SK-N-SH (cell line): Measurements from ENCODE around the gene SMARCC2. TPM values are rescaled to one million over a fixed set of nuclear protein-coding genes. Genes with fewer than 3 reads are reported as not detected.

ENCODE experiments used
- ELF1 ChIP-seq: IDR thresholded peaks from 2 replicates; pipeline ENCODE4 v1.4.0; 2012
- EP300 ChIP-seq, 2 experiments: IDR thresholded peaks; 2 replicates each; pipeline versions ENCODE4 v1.4.0 to v1.6.1; 2012; ENCODE audit warnings: borderline replicate concordance in 1 of 2, low read depth in 1 of 2, low read length in 1 of 2
- FOXJ3 ChIP-seq: sonication (generic); formaldehyde crosslinking; IDR thresholded peaks from 2 replicates; pipeline ENCODE4 v1.5.1; 2020; ENCODE audit warnings: mild to moderate bottlenecking, missing genetic modification reagents
- MAX ChIP-seq: IDR thresholded peaks from 2 replicates; pipeline ENCODE4 v1.4.0; 2012; ENCODE audit warnings: low read depth
- MEF2A ChIP-seq: IDR thresholded peaks from 2 replicates; pipeline ENCODE4 v1.4.0; 2012; ENCODE audit warnings: low read depth, borderline replicate concordance
- MXI1 ChIP-seq: IDR thresholded peaks from 2 replicates; pipeline ENCODE4 v1.6.1; 2012; ENCODE audit warnings: mild to moderate bottlenecking, low read depth, low read length, improper control_type of control experiment
- NFIC ChIP-seq: IDR thresholded peaks from 2 replicates; pipeline ENCODE4 v1.4.0; 2012; ENCODE audit warnings: borderline replicate concordance
- NRF1 ChIP-seq: IDR thresholded peaks from 2 replicates; pipeline ENCODE4 v1.6.1; 2012; ENCODE audit warnings: low read depth, mild to moderate bottlenecking, low read length
- PBX3 ChIP-seq: IDR thresholded peaks from 2 replicates; pipeline ENCODE4; 2012
- POLR2AphosphoS5 ChIP-seq: IDR thresholded peaks from 2 replicates; pipeline ENCODE4 v1.6.1; 2012; ENCODE audit warnings: low read depth, low read length
- RCOR1 ChIP-seq: fragments of 150-350 bp; IDR thresholded peaks from 2 replicates; pipeline ENCODE4 v1.6.1; 2017; ENCODE audit warnings: antibody characterized with exemption, low read length
- REST ChIP-seq: IDR thresholded peaks from 2 replicates; pipeline ENCODE4 v1.6.1; 2012; ENCODE audit warnings: mild to moderate bottlenecking, low read depth, low read length, moderate library complexity
- RFX5 ChIP-seq: IDR thresholded peaks from 2 replicates; pipeline ENCODE4 v1.6.1; 2012; ENCODE audit warnings: mild to moderate bottlenecking, improper control_type of control experiment, low read length
- SIN3A ChIP-seq: IDR thresholded peaks from 2 replicates; pipeline ENCODE4 v1.6.1; 2012; ENCODE audit warnings: low read depth, mild to moderate bottlenecking, low read length, moderate library complexity, borderline replicate concordance
- SMC3 ChIP-seq: IDR thresholded peaks from 2 replicates; pipeline ENCODE4 v1.6.1; 2012; ENCODE audit warnings: low read depth, low read length, improper control_type of control experiment
- TAF1 ChIP-seq: IDR thresholded peaks from 2 replicates; pipeline ENCODE4 v1.6.1; 2012; ENCODE audit warnings: low read depth, mild to moderate bottlenecking, low read length, moderate library complexity, borderline replicate concordance
- TCF12 ChIP-seq: IDR thresholded peaks from 2 replicates; pipeline ENCODE4 v1.4.0; 2012
- TEAD4 ChIP-seq: IDR thresholded peaks from 2 replicates; pipeline ENCODE4 v1.4.0; 2012; ENCODE audit warnings: mild to moderate bottlenecking, borderline replicate concordance; ENCODE audit not compliant: insufficient read depth
- ZBTB33 ChIP-seq: IDR thresholded peaks from 2 replicates; pipeline ENCODE4 v1.4.0; 2012; ENCODE audit warnings: low read depth, borderline replicate concordance
- polyA plus RNA-seq, 3 experiments: library from polyadenylated mRNA; depleted of rRNA; stranded (reverse); fragments of >200 nt; gene quantifications; 2 replicates each; pipeline ENCODE4 v1.2.3, GENCODE V29; 2012

Gene SMARCC2
- polyA plus RNA-seq, 1 of the 3 experiments (the other 2 are of a cell fraction) = 64.3 TPM

GRCh38 chr12:56127888-56128669 lies 61.2 kb downstream of the SMARCC2 start, which contains the start of gene ESYT1 (continued):
- no peak for TF ChIP-seq ZBTB33
- TF ChIP-seq ELF1 = no peak
- TF ChIP-seq POLR2AphosphoS5 = peak; percentile 86
- no peak for TF ChIP-seq MEF2A
- no peak for TF ChIP-seq NRF1
- no peak for TF ChIP-seq RCOR1
- no peak for TF ChIP-seq TEAD4
- TF ChIP-seq TCF12 = no peak
- peak; percentile 74; the same call in 1 of the 2 replicates for TF ChIP-seq MAX
- TF ChIP-seq SMC3 = no peak
- TF ChIP-seq TAF1 = peak; percentile 86
- TF ChIP-seq EP300 (IDR thresholded peaks at IDR 0.05; ENCODE audit: borderline replicate concordance in 1 of 2, low read depth in 1 of 2, low read length in 1 of 2) = no peak
- TF ChIP-seq MXI1 = peak; percentile 85
- TF ChIP-seq SIN3A = peak; percentile 70; the same call in 1 of the 2 replicates
- TF ChIP-seq FOXJ3 (CRISPR knock-in tag) = no peak
- no peak for TF ChIP-seq NFIC
- peak; percentile 1; the same call in 1 of the 2 replicates for TF ChIP-seq PBX3
- peak; percentile 53; the same call in 1 of the 2 replicates for TF ChIP-seq REST
- peak; percentile 79; the same call in 1 of the 2 replicates for TF ChIP-seq RFX5
